ENCODE data around the gene PTK6.

DNA sequence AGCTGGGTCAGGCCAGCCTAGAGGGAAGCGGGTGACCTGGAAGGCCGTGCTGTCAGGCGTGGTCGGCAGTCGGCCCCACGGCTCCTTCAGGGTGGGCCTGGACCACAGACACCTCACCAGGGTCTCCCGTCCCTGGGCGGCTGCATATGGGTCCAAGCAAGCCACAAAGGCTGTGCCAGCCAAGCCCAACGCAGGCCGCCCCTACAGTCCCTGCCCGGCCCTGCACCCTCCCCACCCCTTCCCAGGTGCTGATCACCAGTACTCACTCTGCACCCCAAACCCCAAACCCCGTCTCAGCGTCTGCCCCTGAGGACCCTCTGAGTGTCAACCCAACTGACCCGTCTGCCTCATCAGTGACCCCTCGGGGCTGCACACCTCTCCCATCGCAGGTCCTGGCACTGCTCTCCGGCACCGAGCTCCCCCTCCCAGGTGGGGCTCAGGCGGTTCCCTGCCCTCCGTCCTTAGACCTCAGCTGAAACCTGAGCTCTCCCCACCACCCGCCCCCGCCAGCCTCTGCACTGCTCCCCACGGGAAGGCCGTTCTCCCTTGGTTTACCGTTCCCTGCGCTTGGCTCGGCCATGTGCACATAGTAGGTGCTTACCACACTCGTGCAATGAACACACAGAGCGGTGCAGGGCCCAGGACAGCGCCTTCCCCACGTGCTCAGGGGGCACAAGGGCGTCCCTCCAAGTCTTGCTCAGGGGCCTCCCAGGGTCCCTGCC, 18.1 kb downstream of the PTK6 start:
- TF ChIP-seq, protein P1, sequence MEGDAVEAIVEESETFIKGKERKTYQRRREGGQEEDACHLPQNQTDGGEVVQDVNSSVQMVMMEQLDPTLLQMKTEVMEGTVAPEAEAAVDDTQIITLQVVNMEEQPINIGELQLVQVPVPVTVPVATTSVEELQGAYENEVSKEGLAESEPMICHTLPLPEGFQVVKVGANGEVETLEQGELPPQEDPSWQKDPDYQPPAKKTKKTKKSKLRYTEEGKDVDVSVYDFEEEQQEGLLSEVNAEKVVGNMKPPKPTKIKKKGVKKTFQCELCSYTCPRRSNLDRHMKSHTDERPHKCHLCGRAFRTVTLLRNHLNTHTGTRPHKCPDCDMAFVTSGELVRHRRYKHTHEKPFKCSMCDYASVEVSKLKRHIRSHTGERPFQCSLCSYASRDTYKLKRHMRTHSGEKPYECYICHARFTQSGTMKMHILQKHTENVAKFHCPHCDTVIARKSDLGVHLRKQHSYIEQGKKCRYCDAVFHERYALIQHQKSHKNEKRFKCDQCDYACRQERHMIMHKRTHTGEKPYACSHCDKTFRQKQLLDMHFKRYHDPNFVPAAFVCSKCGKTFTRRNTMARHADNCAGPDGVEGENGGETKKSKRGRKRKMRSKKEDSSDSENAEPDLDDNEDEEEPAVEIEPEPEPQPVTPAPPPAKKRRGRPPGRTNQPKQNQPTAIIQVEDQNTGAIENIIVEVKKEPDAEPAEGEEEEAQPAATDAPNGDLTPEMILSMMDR (IDR thresholded peaks at IDR 0.05) = no peak
- no peak for TF ChIP-seq EZH2 (IDR thresholded peaks at IDR 0.05; ENCODE audit: borderline replicate concordance, insufficient read depth, low read depth, low read length, poor library complexity, severe bottlenecking)
